CD4-positive, alpha-beta T cell treated with Interleukin-4 for 1 hour (primary cell): ENCODE data around the gene KCTD19.
A peak's percentile ranks its signal among the peaks of the same experiment; 100 is the strongest.

Source experiments
- DNase-seq, 2 donors: peaks; one replicate each; pipeline ENCODE4 v3.0.0-alpha.2; 2020 to 2022

Gene KCTD19

DNA sequence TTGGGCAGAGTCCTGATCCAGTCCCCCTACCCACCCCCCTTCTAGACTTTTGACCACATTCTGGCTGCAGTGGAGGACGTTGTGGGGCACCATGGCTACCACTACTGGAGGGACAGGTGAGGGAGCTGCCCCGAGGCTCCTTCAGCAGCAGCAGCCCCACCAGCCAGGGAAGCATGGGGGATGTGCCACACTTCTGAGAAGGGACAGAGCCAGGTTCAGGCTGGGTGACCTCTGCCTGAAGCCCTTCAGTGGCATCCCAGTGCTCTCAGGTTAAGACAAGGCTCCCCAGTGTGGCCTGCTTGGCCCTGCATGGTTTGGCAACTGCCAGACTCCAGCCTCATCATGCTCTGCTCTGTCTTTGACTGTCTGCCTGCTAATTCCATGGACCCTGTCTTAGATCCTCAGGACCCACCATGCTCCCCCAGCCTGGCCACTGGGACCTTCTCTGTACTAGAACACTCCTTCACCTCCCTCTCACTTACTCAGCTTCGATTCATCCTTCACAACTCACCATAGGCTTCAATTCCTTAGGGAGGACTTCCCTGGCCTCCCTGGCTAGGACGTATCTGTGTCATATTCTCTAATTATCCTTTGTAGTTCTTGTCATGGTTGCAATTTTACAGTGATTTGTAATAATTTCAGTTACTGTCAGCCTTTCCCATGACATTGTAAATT is 68.9 kb downstream of the KCTD19 start:
- no peak for DNase-seq

- no peak for DNase-seq
These were observed 69.8 kb downstream of the KCTD19 start for GRCh38 chr16:67256701-67257230.

DNA sequence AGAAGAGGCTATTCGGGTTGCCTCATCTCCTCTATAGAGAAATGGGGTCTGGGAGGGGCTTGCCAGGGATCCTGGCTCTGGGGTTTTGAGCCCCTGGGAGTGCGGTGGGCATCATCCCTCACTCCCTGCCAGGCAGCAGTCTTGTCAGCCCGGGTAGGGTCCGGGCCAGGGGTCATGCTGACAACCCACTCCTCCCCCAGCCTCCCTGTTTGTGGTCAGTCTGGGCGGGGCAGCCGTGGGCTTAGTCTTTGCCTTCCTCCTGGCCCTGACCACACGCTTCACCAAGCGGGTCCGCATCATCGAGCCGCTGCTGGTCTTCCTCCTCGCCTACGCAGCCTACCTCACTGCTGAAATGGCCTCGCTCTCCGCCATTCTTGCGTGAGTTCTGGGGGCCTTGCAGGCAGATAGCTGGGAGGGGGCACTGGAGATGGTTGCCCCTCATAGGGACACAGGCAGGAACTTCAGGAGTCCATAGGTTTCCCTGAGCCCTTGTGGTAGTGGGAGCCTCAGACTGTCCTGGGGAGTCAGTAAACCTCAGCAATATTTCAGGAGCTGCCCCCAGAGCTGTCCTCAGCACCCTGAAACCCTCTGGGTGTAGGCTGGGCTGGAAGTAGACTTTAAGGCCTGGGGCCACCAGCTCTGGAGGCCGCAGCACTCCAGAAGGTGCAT is 70.9 kb downstream of the KCTD19 start:
- DNase-seq, result no peak

DNA sequence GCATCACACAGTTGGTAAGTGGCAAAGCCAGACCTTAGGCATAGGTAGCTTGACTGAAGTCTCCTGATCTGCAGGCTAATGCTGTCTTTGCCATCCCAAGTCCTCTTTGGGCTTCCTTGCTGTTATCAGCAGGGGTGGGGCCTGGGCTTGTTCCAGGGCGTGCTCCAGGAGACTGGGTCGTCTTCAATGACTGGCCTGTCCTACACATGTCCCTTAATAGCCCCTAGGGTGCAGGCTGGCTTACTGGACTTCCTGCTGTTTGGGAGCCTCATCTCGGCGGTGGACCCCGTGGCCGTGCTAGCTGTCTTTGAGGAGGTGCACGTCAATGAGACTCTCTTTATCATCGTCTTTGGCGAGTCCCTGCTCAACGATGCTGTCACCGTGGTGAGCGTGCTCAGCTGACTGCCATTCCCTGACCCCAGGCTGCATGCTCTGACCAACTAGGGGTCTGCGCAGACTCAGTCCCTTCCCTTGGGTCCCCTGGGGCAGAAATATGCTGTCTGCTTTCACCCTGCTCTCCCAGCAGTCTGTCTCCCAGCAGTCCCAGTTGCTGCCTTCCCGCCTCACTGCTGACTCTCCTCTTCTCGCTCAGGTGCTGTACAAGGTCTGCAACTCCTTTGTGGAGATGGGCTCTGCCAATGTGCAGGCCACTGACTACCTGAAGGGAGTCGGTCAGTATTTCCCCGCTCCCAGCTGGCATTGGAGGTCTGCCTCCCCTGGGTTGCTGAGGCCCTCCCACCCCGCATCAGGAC is 71.6 kb downstream of the KCTD19 start:
- no peak for DNase-seq

DNA sequence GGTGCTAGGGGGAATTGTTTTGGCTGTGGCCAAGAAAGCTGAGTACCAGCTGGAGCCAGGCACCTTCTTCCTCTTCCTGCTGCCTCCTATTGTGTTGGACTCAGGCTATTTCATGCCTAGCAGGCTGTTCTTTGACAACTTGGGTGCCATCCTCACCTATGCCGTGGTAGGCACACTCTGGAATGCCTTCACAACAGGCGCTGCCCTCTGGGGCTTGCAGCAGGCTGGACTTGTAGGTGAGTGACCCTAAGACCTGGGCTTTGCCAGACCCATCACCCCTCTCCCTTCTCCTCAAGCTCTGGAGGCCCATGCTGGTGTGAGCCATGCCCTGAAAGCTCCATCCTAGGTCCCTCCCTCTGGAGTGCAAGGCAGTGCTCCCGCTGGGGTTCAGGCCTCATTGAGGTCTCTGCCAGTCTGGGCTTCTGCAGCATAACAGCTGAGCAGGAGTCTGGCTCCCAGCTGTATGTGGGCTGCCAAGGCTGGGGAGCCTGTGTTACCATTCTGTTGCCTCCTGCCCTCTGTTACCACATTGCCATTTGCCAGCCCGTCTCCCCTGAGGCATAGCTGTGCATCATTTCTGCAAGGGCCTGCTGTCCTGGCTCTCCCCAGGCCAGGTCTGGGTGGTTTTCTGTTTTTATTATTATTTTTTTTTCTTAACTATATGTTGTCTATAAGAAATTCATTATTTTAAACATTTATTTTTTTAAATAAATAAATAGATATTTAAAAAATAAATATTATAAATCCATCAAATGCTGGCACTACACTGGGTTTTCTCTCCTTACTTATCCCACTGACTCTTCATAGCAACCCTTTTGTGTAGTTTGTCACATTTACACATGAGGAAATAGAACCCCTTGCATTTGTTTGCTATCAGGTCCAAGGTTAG is 73.7 kb downstream of the KCTD19 start:
- no peak for DNase-seq

DNA sequence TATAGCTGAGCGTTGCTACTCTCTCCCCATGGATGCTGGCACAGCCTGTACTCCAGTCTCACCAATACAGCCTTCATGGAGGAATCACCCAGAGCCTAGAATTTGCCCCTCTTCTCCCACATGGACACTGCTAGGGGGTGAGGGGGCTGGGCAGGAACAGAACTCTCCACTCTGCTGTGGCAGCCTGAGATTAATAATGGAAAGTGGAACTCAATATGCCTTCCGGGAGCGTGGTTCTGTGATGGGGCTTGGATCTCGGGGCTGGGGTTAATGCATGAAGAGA is 76.6 kb downstream of the KCTD19 start:
- DNase-seq, result no peak

- no peak for DNase-seq
These were observed 77.1 kb downstream of the KCTD19 start for GRCh38 chr16:67249178-67250044.

DNA sequence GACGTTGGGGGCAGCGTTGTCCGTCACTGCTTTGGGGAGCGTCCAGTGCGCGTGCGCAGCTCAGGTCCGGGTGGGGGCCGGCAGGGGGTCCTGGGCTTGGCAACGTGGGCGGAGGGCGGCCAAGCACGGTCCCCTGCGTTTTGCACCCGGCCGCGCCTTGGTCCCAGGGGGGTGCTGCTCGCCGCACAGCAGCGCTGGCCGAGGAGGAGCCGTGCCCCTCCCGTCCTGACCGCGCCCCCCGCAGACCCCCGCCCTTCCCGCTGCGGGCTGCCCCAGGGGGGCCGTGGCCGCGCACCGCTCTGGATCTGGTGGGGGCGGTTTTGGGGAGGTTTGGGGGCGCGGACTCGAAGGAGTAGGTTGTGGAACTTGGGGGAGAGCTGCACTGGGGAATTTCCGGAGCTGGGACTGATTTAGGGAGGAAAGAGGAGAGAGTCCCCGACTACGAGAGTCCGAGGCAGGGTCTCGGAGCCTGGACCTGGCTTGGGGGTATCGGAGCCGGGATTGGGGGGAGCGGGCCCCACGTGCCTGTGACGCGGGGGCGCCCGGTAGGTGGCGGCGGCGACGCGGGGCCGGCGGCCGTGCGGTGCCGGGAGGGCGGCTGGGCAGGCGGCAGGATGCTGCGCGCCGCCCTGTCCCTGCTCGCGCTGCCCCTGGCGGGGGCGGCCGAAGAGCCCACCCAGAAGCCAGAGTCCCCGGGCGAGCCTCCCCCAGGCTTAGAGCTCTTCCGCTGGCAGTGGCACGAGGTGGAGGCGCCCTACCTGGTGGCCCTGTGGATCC is 78.0 kb downstream of the KCTD19 start, which contains the start of gene SLC9A5:
Gene SLC9A5, plus strand, starts transcription at position 579 of the 777 bp plus-strand sequence. Its CDS starts 36 bp downstream, at position 615.
- DNase-seq, result peak in 1 of 2 donors; percentile 24

DNA sequence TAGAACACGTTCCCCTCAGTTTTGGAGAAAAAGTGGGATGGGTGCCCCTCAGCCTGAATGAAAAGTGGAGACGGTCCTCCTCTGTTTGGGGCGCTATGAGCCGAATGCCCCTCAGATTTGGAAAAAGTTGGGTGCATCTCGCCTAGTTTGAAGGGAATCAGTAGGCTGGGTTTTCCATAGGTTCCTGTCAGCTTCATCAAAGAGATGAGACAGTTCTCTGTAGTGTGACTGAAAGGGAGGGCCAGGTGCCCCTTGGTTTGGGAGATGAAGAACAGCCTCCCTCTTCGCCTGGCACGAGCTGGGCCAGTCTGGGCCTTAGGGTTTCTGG is 78.5 kb downstream of the KCTD19 start:
- no peak for DNase-seq

GRCh38 chr16:67247192-67248072 is 79.1 kb downstream of the KCTD19 start, which contains the start of gene FHOD1:
TSS of gene FHOD1 (minus strand) at chr16:67247481. CDS start at chr16:67247410, 71 bp downstream.
- DNase-seq, result peak; percentile 96

GRCh38 chr16:67246756-67247191 is 79.8 kb downstream of the KCTD19 start:
- no peak for DNase-seq

GRCh38 chr16:67246081-67246755 is 80.3 kb downstream of the KCTD19 start:
- DNase-seq, result peak; percentile 43 to 60

- no peak for DNase-seq
These were observed 80.9 kb downstream of the KCTD19 start for GRCh38 chr16:67245674-67246080.

- DNase-seq, result no peak
These were observed 81.4 kb downstream of the KCTD19 start for GRCh38 chr16:67245186-67245585.

DNA sequence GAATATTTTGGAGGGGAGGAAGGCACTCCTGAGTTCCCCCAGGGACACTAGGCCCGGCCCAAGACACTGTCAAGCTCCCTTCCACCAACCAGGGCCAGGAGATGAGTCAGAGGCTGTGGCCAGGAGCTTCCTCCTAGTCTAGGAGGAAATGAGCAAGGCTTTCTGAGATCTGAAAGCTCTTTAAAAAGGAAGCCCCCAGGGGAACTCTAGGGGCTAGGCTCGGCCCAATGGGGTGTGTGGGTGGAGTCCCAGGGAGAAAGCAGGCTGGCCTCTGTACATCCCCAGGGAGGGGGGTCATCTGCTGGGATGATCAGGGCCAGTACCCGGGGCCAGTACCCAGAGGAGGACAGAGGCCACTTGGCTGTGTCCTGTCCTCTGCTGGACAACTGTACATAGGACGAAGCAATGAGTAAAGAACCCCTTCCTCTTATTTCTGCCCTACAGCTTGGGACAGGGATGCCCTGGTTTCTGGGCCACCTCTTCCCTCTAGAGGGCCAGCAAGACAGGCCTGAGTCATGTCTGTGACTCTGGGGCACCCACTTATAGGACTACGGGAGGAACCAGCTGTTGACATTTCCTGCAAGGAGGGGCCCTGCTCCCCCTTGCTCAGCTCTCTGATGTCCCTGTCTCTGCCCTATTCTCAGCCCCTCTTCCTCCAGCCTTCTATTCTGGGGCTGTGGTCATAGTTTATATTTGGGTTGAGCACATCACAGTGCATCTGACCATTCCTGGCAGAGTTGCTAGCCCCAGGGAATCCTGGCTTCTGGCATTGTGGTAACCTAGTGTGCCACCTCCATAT is 82.0 kb downstream of the KCTD19 start:
- peak; percentile 87 to 89 for DNase-seq

DNA sequence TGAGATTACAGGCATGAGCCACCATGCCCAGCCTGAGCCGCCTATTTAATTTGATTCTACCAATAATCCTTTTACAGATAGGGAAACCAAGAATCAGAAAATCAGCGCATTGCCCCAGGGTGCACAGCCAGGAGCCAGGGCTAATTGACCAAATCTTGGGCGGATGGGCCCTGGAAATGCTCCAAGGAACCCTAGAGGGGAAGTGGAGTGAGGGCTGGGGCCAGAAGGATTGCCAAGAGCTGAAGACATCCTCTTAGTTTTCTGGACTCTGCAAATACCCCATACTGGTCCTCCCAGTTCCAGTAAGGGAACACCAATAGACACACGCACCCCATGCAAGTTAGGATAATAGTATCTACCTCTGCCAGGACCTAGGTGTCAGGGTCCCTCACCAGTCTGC is 83.1 kb downstream of the KCTD19 start:
- no peak for DNase-seq

- DNase-seq, result no peak
These were observed 84.3 kb downstream of the KCTD19 start for GRCh38 chr16:67242138-67242730.
